ENCODE data around the gene LANCL1.
A peak's percentile ranks its signal among the peaks of the same experiment; 100 is the strongest.
"Not testable (repeated sequence)": the region's sequence is repeated elsewhere in the genome, so short reads cannot be mapped to it uniquely, and the experiment has no call there.

The LANCL1 gene

DNA sequence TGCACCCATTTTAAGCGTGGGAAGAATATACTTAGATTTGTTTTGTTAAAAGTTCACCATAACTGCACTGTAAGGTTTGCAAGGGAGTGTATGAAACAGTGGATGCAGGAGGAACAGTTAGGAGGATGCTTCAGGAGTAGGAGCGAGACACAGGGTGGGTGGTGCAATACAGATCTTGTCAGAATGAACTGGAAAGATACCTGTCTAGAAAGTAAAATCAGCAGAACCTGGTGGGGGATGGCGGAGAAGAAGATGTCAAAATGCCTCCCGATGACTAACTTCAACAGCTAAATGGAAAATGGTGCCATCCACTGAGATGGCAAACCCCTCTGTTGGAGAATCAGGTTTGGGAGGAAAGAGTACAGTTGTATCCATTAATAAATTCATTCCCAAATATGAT lies 18.2 kb downstream of the LANCL1 start:
- DNase-seq = no peak

DNA sequence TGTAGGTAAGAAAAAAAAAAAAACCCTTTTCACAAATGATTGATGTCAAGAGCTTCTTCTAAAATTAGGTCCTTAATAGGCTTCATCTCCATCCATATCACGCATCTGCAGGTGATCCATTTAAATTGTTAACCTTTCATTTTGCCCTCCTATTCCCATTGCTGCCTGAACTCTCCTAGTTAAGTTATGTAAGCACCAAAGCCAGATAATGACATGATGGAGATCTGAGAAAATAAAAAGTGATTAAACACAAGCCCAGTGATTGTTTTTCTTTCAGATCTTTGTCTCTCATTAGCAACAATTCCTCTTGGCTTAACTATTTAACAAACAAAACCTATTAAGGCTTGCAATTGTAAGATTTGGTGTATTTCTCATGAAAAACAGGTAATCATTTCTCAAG lies 20.0 kb downstream of the LANCL1 start:
- DNase-seq = no peak

GRCh38 chr2:210454336-210454735 lies 22.2 kb downstream of the LANCL1 start:
- no peak for DNase-seq

DNA sequence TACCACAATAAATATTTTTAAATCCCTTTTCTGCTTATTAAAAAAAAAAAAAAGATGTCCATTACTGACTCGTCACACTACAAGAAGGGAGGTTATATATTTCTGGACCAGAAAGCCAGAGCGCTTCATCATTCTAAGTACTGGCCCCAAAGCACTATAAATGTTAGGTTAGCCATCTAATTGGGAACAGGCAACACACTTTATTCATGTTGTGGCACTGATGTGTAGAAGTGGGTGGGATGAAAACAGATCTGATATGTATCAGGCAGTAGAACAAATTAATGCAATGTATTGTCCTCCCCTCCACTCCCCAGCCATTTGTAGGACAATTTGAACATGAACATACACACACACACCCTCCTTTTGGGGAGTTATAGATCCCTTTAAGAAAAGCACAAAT lies 24.4 kb downstream of the LANCL1 start:
- DNase-seq = no peak

DNA sequence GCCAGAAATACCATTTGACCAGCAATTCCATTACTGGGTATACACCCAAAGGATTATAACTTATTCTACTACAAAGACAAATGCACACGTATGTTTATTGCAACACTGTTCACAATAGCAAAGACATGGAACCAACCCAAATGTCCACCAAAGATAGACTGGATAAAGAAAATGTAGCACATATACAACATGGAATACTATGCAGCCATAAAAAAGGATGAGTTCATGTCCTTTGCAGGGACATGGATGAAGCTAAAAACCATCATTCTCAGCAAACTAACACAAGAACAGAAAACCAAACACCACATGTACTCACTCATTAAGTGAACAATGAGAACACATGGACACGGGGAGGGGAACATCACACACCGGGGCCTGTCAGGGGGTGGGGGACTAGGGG lies 25.6 kb downstream of the LANCL1 start:
- DNase-seq = not testable (repeated sequence)

DNA sequence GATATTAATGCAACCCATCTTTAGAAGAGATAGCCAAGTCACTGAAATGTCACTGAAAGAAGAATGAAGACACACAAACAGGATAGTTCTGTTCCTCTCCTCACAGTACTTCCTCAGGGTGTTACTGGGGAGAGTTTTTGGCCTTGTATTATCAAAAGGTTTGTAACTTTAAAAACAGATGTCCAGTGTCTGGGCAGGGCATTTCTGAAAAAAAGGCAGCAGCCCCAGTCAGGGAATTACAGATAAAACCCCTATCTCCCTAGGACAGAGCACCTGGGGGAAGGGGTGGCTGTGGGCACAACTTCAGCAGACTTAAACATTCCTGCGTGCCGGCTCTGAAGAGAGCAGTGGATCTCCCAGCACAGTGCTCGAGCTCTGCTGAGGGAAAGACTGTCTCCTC lies 30.8 kb downstream of the LANCL1 start:
- no peak for DNase-seq

DNA sequence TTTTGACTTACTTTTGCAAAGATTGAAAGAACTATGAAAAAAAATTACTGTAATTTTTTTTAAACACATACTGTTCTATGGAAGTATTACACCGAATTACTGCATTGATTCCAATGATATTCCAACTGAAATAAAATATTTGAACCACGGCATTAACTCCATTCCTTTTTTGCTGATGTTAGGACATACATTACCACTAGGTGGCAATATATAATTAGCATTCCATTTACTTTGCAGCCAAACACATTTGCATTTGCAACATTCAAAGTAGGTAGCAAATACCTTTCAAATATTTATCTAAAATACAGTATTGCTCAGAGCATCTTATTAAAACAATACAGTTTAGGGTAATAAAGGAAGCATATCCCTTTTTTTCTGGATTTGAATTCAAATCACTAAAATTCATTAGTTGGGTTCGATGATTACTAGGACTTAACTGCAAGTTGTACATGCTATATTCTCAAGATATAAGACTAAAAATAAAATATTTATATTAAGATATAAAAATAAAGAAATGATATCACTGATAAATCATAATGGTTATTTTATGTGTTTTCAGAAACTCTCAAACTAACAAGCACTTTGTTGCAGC lies 31.3 kb downstream of the LANCL1 start:
- DNase-seq = peak; percentile 14

DNA sequence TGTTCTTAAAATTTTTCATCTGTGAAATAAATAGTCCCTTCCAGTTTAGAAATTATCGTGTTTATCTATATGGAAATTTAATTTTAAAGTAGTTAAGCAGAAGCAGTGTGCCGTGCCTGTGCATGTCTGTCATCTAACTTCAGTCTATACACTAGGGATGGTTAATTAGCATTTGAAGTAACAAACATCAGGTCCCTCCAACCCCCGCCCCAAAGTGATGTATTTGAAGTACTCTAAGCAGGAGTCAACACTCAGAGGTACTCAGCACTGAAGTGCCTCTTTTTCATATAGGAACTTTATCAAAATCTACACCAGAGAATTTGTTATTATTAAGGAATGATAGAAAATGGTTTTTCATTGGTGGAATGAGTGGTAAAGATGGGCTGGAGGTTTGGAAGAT lies 33.0 kb downstream of the LANCL1 start:
- DNase-seq = no peak

DNA sequence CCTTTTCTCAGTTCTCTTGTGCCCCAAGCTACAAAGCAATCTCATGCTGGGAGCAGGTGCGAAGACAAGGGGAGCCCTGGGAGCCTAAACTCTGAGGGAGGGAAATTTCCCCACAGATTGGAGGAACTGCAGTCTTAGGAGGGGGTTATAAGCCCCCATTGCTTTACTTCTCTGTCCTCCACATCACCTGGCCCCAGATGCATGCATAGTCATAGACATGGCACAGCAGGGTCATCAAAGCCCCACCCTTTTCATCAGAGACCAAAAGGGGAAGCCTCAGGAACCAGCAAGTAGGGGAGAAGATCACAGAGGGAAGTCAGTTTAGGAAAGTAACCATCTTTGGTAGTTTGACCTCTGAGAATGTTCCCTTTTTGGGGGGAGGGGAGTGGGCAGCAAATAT lies 33.7 kb downstream of the LANCL1 start:
- DNase-seq = no peak

DNA sequence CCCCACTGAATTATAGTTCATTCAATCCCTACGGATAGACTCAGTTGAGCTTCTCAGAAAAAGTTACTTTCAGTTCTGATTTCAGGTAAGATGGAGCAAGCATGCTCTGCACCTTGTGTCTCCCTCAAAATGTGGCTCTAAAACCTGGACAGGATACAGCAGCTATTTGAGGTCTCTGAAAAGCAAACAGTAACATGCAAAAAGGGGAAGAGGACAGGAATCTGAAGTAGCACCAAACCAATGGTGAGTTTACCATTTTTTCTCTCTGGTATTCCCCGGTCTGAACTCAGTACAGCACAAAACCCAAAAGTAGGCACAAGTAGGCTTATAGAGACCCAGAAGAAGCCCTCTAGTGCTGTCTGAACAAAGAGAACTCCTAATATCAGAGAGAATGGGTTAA lies 34.1 kb downstream of the LANCL1 start:
- DNase-seq = no peak

GRCh38 chr2:210440206-210440605 lies 36.4 kb downstream of the LANCL1 start:
- DNase-seq = no peak

GRCh38 chr2:210435439-210435838 lies 41.1 kb downstream of the LANCL1 start:
- DNase-seq = no peak

GRCh38 chr2:210432633-210433032 lies 43.9 kb downstream of the LANCL1 start:
- no peak for DNase-seq

DNA sequence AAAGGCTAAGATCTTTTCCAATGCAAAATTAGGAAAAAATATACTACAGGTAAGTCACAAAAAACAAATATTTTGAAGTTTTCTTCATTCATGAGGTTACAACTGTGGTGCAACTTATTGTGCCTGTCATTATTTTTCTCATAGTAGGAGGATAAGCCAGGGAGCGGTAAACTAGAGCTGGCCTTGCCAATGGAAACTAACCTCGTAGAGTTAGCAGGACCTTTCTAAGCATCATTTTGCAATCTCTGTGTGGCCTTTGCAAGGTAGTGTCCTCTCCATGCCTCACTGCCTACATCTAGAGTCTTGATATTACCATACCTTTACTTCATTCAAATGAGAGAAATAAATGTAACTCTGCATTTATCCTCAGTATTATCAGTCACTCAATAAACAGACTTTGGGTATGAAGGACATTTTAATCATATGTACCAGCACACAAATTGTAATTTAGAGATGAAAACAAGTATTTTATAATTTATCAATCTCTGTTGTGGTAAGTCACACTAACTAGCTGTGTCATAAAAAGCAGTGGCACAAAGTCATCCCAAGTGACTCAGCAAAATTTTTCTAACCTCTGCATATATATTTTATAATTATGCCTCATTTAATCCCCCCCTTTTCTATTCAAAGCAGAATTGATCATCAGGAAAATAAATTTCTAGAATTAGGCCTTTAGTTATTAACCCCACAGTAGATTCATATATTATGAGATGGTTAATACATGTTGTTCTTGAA lies 47.0 kb downstream of the LANCL1 start:
- DNase-seq = no peak

GRCh38 chr2:210428393-210429179 lies 48.0 kb downstream of the LANCL1 start:
- DNase-seq = no peak

DNA sequence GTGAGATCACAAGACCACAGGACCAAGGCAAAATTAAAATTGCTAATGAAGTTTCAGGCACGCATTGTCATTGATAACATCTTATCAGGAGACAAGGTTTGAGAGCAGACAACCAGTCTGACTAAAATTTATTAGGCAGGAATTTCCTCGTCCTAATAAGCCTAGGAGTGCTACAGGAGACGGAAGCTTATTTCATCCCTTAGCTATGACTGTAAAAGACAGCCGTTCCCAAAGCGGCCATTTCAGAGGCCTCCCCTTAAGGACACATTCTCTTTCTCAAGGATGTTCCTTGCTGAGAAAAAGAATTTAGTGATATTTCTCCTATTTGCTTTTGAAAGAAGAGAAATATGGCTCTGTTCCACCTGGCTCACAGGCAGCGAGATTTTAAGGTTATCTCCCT lies 49.2 kb downstream of the LANCL1 start:
- not testable (repeated sequence) for DNase-seq

DNA sequence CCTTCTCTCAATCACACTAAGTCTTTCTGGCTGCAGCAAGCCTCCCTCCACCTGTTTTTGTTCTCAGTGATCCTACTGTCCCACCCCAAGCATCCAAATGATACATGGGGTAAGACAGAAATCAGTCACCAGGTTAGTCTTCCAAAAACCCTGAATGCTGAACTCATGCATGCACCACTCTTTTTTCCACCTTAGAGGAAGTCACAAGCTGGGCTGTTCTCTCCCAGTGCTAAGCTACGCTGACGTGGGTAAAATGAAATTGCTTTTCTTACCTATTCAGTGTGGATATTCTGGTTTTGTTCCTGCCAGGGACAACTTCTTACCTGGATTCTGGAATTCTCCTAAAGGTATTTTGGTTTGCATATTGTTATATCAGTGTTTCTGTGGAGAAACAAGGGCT lies 54.2 kb downstream of the LANCL1 start:
- no peak for DNase-seq

DNA sequence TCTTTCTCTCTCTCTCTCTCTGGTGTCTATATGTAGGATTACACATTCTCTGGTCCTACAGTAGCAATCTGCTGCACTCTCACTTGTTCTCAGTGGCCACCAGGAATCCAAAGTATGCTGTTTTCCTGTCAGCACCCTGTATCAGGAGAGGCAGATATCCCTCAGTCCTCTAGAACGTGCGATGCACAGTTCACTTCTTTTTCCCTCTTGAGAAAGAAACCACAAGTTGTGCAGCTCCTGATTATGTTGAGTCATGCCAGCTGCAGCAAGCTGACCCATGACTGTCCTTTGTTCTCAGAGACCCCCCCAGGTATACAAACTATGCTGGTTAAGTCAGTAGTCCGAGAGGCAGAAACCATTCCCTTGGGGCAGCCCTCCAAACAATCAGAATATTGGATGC lies 54.6 kb downstream of the LANCL1 start:
- DNase-seq = no peak

DNA sequence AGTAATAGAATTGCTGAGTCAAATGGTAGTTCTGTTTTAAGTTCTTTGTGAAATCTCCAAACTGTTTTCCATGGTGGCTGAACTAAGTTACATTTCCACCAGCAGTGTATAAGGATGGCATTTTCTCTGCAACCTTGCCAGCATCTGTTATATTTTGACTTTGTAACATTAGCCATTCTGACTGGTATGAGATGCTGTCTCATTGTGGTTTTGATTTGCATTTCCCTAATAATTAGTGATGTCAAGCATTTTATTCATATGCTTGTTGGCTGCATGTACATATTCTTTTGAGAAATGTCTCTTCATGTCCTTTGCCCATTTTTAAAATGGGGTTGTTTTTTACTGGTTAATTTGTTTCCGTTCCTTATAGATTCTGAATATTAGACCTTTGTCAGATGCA lies 63.9 kb downstream of the LANCL1 start:
- no peak for DNase-seq

GRCh38 chr2:210410542-210410941 lies 66.0 kb downstream of the LANCL1 start:
- DNase-seq = no peak

GRCh38 chr2:210399440-210400041 lies 77.0 kb downstream of the LANCL1 start:
- DNase-seq = no peak

DNA sequence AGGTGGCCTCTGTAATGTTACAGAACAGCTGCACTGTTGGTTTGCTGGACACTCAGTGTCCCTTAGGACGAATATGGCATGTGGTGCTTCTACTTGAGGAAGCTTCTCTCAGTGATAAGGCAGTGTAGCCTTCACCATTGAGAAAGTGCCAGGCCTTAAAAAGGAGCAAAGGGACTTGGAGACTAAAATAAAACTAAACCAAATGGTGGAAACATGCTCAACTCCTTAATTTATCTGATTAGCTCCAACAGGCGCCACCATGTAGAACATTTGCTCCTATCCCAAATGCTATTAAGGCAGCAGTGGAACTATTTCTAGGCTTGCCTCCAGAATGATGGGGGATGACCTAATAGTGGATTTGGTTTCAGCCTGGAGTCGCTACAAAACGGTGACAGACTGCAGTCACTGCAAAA lies 84.1 kb downstream of the LANCL1 start:
- DNase-seq = no peak

DNA sequence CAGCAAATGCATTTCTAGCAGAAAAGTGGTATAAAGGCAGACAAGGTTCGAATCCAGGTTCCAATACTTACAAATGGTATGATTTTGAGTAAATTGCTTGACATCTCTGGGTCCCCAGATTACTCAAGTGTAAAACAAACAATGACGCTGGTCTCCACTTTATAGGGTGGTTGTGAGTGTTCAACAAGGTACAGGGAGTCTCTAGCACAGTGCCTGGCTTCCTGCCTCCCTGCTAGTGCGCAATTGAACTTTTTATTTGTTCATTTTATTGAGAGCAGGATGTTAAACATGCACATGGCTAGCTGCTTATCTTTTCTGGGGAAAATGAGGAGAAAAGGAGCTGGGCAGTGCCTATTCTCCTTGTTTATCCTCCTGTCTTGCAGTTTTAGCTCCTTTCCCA lies 86.7 kb downstream of the LANCL1 start:
- DNase-seq = no peak

DNA sequence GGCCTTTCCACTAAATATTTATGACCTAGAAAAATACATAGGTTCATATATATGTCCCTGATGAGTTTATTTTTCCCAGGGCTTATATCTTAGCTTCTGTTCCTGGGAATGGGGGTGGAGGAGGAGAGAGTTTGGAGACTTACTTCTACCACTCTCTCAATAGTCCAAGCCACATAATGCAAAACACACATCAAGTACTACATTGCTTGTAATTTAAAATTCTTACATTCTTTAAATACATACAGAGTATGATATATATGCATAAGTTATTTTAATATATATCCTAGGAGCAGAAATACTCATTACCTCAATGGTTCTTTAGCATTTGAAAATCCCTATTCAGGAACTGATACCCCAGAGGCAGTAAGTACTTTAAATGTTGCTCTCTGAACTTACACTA lies 88.4 kb downstream of the LANCL1 start:
- no peak for DNase-seq

Data from activated CD4-positive, alpha-beta T cell treated with anti-CD3 and anti-CD28 coated beads, Interleukin-10, Interleukin-2, amounts not matched to agents 100 ng/mL and 50 ng/mL, durations not matched to agents 16 hours and 8 hours (primary cell).